Activated naive CD8-positive, alpha-beta T cell treated with anti-CD3 and anti-CD28 coated beads, Interleukin-2, amount 50 U/mL, for 24 hours (primary cell): ENCODE measurements around the gene AGTRAP.
A peak's percentile ranks its signal among the peaks of the same experiment; 100 is the strongest.

Source experiments
- ATAC-seq: fragments of 150-1000 bp; cut with Tn5 transposase; one replicate; pipeline ENCODE4 v1.10.0; 2021
- DNase-seq: peaks from one replicate; pipeline ENCODE4 v3.0.0; 2021
- H3K27ac Mint-ChIP-seq: one replicate; pipeline ENCODE4 v1.8.0; 2021; ENCODE audit warnings: mild to moderate bottlenecking, mixed read lengths
- H3K27me3 Mint-ChIP-seq: one replicate; pipeline ENCODE4 v1.8.0; 2021; ENCODE audit warnings: mixed read lengths
- H3K36me3 Mint-ChIP-seq: one replicate; pipeline ENCODE4 v1.8.0; 2021; ENCODE audit warnings: low read depth, mixed read lengths
- H3K4me1 Mint-ChIP-seq: one replicate; pipeline ENCODE4 v1.8.0; 2021; ENCODE audit warnings: mixed read lengths
- H3K4me3 Mint-ChIP-seq: one replicate; pipeline ENCODE4 v1.8.0; 2021; ENCODE audit warnings: mild to moderate bottlenecking, moderate library complexity, mixed read lengths
- H3K9me3 Mint-ChIP-seq: one replicate; pipeline ENCODE4 v1.8.0; 2021; ENCODE audit warnings: mixed read lengths

Gene AGTRAP

GRCh38 chr1:11738096-11738495, 2.2 kb downstream of the AGTRAP start:
- H3K27ac Mint-ChIP-seq, result no peak overlapping the region
- DNase-seq (no peak), ATAC-seq (no peak)
- no peaks in the 10 kb centered on the region for H3K36me3 Mint-ChIP-seq
- H3K4me3 Mint-ChIP-seq, result no peak overlapping the region
- H3K27me3 Mint-ChIP-seq, result no peaks in the 10 kb centered on the region
- H3K4me1 Mint-ChIP-seq, result peaks cover 56% of the 10 kb centered on the region
- H3K9me3 Mint-ChIP-seq, result no peaks in the 10 kb centered on the region

- no peak for ATAC-seq
- Mint-ChIP-seq H3K4me3 (no peak overlapping the region), H3K27me3 (no peaks in the 10 kb centered on the region), H3K9me3 (no peaks in the 10 kb centered on the region), H3K4me1 (peaks cover 49% of the 10 kb centered on the region), H3K27ac (no peak overlapping the region), H3K36me3 (no peaks in the 10 kb centered on the region)
- DNase-seq, result no peak
These were observed 2.8 kb downstream of the AGTRAP start for GRCh38 chr1:11738783-11739182.

DNA sequence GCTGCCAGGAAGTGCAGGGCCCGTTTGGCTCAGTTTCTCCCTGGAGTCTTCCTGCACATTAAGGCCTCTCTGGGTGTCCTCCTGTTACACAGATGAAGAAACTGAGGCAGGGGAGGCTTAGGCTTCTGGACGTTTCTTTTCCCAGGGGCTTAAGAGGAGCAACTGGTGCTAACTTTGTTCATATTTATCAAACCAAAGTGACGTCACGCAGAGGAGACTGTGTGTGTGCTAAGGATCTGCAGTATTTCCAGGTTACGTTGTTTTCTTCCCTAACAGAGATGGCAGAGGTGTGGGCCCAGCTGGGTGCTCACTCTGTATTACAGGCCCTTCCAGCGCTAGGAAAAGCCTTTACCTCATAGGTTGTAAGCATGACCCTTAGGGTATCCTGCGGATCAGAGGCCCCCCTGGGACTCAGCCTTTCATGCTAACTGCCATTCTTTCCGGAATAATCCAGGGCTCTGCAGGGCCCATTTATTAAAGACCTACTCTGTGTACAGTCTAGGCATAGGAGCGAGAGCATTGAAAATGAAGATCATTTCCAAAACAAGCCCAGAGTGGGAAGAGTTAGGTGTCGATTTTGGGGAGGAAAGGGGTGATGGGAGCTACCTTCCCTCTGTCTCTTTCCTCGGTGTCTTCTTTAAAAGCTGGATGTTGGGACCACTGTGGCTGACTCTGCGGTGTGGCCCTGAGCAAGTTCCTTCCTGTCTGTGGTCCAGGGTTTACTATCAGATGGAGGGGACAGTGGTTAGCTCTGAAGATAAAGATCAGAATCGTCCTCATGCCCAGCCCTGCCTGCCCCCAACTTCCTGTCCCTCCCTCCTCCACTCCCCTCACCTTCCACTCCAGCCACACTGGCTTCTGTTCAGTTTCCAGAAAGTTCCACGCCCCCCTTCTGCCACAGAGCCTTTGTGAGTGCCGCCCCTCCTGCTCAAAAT, 4.6 kb downstream of the AGTRAP start:
- peaks cover 47% of the 10 kb centered on the region for H3K4me1 Mint-ChIP-seq
- no peak overlapping the region for H3K27ac Mint-ChIP-seq
- H3K4me3 Mint-ChIP-seq, result no peak overlapping the region
- peak; percentile 33 for DNase-seq
- no peaks in the 10 kb centered on the region for H3K27me3 Mint-ChIP-seq
- peak; percentile 57 for ATAC-seq
- H3K36me3 Mint-ChIP-seq, result no peaks in the 10 kb centered on the region
- H3K9me3 Mint-ChIP-seq, result no peaks in the 10 kb centered on the region

DNA sequence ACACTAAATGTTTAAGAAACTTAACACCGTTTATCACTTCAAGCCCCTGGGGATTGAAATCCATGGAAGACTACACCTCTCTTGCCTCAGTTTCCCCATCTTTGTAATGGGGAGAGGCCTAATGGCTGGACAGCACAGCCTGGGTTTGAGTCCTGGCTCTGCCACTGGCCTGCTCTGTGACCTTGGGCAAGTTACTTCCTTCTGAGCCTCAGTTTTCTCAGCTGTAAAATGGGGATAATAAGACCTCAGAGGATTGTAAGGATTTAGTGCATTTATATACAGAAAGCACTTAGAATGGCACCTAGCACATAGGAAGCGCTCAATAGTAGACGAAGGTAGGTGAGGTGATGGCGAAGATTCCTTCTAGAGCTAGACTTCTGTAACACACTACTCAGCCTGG, 5.5 kb downstream of the AGTRAP start:
- Mint-ChIP-seq H3K4me3 (no peak overlapping the region), H3K4me1 (peaks cover 45% of the 10 kb centered on the region), H3K27me3 (no peaks in the 10 kb centered on the region), H3K9me3 (no peaks in the 10 kb centered on the region), H3K36me3 (no peaks in the 10 kb centered on the region), H3K27ac (no peak overlapping the region)
- DNase-seq (no peak), ATAC-seq (no peak)

- Mint-ChIP-seq H3K9me3 (no peaks in the 10 kb centered on the region), H3K27ac (no peak overlapping the region), H3K4me3 (no peak overlapping the region), H3K4me1 (peaks cover 39% of the 10 kb centered on the region), H3K27me3 (no peaks in the 10 kb centered on the region), H3K36me3 (peaks cover 4% of the 10 kb centered on the region)
- no peak for ATAC-seq
- DNase-seq, result no peak
These were observed 6.1 kb downstream of the AGTRAP start for GRCh38 chr1:11741919-11742558.

DNA sequence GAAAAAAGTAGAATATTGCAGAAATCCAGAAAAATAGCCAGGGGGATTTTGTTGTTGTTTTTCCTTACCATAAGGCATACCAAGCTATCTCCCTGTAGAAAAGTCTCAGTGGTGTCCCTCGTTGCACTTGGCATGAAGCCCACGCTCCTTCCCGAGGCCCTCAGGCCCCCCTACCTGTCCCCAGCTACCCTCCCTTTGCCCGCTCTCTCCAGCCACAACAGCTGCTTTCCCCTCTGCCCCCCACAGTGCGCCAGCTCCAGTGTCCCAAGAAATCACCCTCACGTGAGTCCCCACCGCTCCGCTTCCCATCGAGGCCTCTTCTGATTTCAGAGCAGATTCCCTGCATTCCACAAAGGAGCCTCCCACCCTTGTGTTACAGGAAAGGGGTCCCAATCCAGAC, 8.4 kb downstream of the AGTRAP start:
- no peak for ATAC-seq
- Mint-ChIP-seq H3K36me3 (peaks cover 4% of the 10 kb centered on the region), H3K4me1 (peaks cover 34% of the 10 kb centered on the region), H3K4me3 (no peak overlapping the region), H3K27ac (no peak overlapping the region), H3K27me3 (no peaks in the 10 kb centered on the region), H3K9me3 (no peaks in the 10 kb centered on the region)
- DNase-seq, result no peak

DNA sequence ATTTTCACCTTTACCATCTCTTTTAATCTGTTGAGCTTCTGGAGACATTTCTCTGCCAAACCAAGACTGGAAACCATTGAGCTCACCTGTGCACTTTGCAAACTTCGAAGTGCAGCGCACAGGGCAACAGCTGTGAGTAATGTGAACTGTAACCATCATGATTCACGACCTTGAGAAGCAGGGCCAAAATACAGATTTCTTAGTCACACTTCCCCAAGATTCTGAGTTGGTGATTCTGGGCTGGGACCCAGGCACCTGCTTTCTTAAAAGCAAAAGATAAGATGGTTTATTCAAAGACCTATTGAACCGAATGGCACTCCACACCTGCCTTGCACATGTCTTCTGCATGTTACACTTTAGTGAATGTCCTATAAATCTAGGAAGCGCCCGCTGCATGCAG, 10.2 kb downstream of the AGTRAP start:
- DNase-seq, result no peak
- Mint-ChIP-seq H3K9me3 (no peaks in the 10 kb centered on the region), H3K27ac (no peak overlapping the region), H3K36me3 (peaks cover 4% of the 10 kb centered on the region), H3K4me1 (peaks cover 19% of the 10 kb centered on the region), H3K27me3 (no peaks in the 10 kb centered on the region), H3K4me3 (no peak overlapping the region)
- no peak for ATAC-seq

- ATAC-seq, result no peak
- Mint-ChIP-seq H3K9me3 (no peaks in the 10 kb centered on the region), H3K27me3 (no peaks in the 10 kb centered on the region), H3K4me1 (peaks cover 11% of the 10 kb centered on the region), H3K36me3 (peaks cover 4% of the 10 kb centered on the region), H3K4me3 (no peak overlapping the region), H3K27ac (no peak overlapping the region)
- DNase-seq, result no peak
These were observed 11.0 kb downstream of the AGTRAP start for GRCh38 chr1:11746795-11747487.

GRCh38 chr1:11748294-11749202, 12.6 kb downstream of the AGTRAP start:
- H3K27ac Mint-ChIP-seq, result no peak overlapping the region
- peak; percentile 8 for ATAC-seq
- no peaks in the 10 kb centered on the region for H3K9me3 Mint-ChIP-seq
- DNase-seq, result no peak
- peaks cover 4% of the 10 kb centered on the region for H3K36me3 Mint-ChIP-seq
- H3K27me3 Mint-ChIP-seq, result no peaks in the 10 kb centered on the region
- H3K4me1 Mint-ChIP-seq, result peaks cover 5% of the 10 kb centered on the region
- H3K4me3 Mint-ChIP-seq, result no peak overlapping the region

- H3K36me3 Mint-ChIP-seq, result peaks cover 4% of the 10 kb centered on the region
- H3K4me3 Mint-ChIP-seq, result no peak overlapping the region
- ATAC-seq (peak; percentile 78), DNase-seq (peak; percentile 59)
- peaks cover 5% of the 10 kb centered on the region for H3K4me1 Mint-ChIP-seq
- no peaks in the 10 kb centered on the region for H3K9me3 Mint-ChIP-seq
- no peak overlapping the region for H3K27ac Mint-ChIP-seq
- H3K27me3 Mint-ChIP-seq, result no peaks in the 10 kb centered on the region
These were observed 13.3 kb downstream of the AGTRAP start for GRCh38 chr1:11749203-11749689.

DNA sequence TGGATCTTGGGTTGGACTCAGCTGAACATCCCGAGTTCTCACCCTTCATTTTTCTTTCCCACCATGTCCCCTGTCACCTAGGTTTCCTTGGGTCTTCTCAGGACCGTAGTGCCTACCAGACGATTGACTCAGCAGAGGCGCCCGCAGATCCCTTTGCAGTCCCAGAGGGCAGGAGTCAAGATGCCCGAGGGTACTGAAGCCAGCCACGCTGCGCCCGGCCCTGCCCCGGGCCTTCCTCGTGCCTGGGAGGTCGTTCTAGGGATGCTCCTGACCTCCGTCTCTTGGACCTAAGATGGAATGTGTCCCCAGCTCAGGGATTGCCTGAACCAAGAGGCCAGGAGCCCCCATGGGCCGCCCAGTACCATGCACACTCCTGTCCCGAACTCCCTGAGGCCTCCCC, 14.1 kb downstream of the AGTRAP start:
- no peaks in the 10 kb centered on the region for H3K9me3 Mint-ChIP-seq
- peaks cover 4% of the 10 kb centered on the region for H3K36me3 Mint-ChIP-seq
- ATAC-seq (no peak), DNase-seq (no peak)
- H3K4me3 Mint-ChIP-seq, result no peak overlapping the region
- H3K27me3 Mint-ChIP-seq, result no peaks in the 10 kb centered on the region
- H3K4me1 Mint-ChIP-seq, result peaks cover 5% of the 10 kb centered on the region
- no peak overlapping the region for H3K27ac Mint-ChIP-seq

DNA sequence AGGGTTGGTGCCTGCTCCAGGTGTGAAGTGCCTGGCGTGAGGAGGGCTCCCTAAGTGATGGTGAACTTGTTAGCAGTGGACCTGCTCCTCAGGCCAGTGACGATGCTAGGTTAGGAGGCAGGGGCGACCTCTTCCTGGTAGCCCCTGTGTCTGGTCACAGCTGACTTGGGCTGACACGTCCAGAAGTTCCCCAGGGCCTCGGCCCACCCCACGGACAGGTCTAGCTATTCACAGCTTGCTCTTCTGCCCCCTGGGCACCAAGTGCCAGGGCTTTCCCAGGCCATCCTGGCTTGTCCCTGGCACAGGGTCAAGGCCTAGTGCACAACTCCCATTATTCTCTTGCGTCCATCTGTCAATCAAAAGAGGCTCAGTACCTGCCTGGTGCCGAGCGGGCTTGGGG, 15.2 kb downstream of the AGTRAP start:
- H3K36me3 Mint-ChIP-seq, result peaks cover 4% of the 10 kb centered on the region
- DNase-seq (no peak), ATAC-seq (no peak)
- no peak overlapping the region for H3K4me3 Mint-ChIP-seq
- no peaks in the 10 kb centered on the region for H3K27me3 Mint-ChIP-seq
- no peaks in the 10 kb centered on the region for H3K9me3 Mint-ChIP-seq
- peaks cover 5% of the 10 kb centered on the region for H3K4me1 Mint-ChIP-seq
- no peak overlapping the region for H3K27ac Mint-ChIP-seq

- no peaks in the 10 kb centered on the region for H3K9me3 Mint-ChIP-seq
- no peak for DNase-seq
- H3K27me3 Mint-ChIP-seq, result no peaks in the 10 kb centered on the region
- no peaks in the 10 kb centered on the region for H3K36me3 Mint-ChIP-seq
- ATAC-seq, result no peak
- no peak overlapping the region for H3K4me3 Mint-ChIP-seq
- peaks cover 5% of the 10 kb centered on the region for H3K4me1 Mint-ChIP-seq
- H3K27ac Mint-ChIP-seq, result no peak overlapping the region
These were observed 16.6 kb downstream of the AGTRAP start for GRCh38 chr1:11752359-11753088.
